Loucy (cell line): ENCODE measurements around the gene RNPS1.

Experiments used
- CTCF ChIP-seq: fragments of 200-600 bp; sonication (generic); conservative IDR thresholded peaks from 2 replicates; pipeline ENCODE4 v1.5.1; 2014; ENCODE audit warnings: mild to moderate bottlenecking, antibody characterized with exemption, low read length
- EZH2phosphoT487 ChIP-seq: fragments of 200-600 bp; IDR thresholded peaks from 2 replicates; pipeline ENCODE4 v1.6.1; 2018; ENCODE audit warnings: antibody characterized with exemption, mild to moderate bottlenecking, moderate library complexity, borderline replicate concordance

GRCh38 chr16:2216330-2216729, 51.6 kb downstream of the RNPS1 start:
- TF ChIP-seq CTCF (no peak), EZH2phosphoT487 (no peak)
